ENCODE results near the gene USP47.

- TF ChIP-seq CEBPB (IDR thresholded peaks at IDR 0.05) (no peak), RAD21 (conservative IDR thresholded peaks at IDR 0.05 in 1 of 2, IDR thresholded peaks at IDR 0.05 in 1 of 2) (no peak), POLR2A (IDR thresholded peaks at IDR 0.05; ENCODE audit: low read length) (no peak), ESRRA (IDR thresholded peaks at IDR 0.05; ENCODE audit: borderline replicate concordance, low read length) (no peak), CTCF (IDR thresholded peaks at IDR 0.05) (no peak), EP300 (IDR thresholded peaks at IDR 0.05) (no peak), RFX5 (IDR thresholded peaks at IDR 0.05) (no peak), JUN (IDR thresholded peaks at IDR 0.05) (no peak), MAZ (IDR thresholded peaks at IDR 0.05; ENCODE audit: borderline replicate concordance, low read depth, low read length) (no peak)
- TF ChIP-seq, protein P1, sequence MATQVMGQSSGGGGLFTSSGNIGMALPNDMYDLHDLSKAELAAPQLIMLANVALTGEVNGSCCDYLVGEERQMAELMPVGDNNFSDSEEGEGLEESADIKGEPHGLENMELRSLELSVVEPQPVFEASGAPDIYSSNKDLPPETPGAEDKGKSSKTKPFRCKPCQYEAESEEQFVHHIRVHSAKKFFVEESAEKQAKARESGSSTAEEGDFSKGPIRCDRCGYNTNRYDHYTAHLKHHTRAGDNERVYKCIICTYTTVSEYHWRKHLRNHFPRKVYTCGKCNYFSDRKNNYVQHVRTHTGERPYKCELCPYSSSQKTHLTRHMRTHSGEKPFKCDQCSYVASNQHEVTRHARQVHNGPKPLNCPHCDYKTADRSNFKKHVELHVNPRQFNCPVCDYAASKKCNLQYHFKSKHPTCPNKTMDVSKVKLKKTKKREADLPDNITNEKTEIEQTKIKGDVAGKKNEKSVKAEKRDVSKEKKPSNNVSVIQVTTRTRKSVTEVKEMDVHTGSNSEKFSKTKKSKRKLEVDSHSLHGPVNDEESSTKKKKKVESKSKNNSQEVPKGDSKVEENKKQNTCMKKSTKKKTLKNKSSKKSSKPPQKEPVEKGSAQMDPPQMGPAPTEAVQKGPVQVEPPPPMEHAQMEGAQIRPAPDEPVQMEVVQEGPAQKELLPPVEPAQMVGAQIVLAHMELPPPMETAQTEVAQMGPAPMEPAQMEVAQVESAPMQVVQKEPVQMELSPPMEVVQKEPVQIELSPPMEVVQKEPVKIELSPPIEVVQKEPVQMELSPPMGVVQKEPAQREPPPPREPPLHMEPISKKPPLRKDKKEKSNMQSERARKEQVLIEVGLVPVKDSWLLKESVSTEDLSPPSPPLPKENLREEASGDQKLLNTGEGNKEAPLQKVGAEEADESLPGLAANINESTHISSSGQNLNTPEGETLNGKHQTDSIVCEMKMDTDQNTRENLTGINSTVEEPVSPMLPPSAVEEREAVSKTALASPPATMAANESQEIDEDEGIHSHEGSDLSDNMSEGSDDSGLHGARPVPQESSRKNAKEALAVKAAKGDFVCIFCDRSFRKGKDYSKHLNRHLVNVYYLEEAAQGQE (IDR thresholded peaks at IDR 0.05): no peak
- TF ChIP-seq, protein P2, sequence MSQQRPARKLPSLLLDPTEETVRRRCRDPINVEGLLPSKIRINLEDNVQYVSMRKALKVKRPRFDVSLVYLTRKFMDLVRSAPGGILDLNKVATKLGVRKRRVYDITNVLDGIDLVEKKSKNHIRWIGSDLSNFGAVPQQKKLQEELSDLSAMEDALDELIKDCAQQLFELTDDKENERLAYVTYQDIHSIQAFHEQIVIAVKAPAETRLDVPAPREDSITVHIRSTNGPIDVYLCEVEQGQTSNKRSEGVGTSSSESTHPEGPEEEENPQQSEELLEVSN (IDR thresholded peaks at IDR 0.05; ENCODE audit: borderline replicate concordance, low read depth): no peak
- TF ChIP-seq, protein P3, sequence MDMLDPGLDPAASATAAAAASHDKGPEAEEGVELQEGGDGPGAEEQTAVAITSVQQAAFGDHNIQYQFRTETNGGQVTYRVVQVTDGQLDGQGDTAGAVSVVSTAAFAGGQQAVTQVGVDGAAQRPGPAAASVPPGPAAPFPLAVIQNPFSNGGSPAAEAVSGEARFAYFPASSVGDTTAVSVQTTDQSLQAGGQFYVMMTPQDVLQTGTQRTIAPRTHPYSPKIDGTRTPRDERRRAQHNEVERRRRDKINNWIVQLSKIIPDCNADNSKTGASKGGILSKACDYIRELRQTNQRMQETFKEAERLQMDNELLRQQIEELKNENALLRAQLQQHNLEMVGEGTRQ (IDR thresholded peaks at IDR 0.05): no peak
These were observed 100.9 kb downstream of the USP47 start for GRCh38 chr11:11942668-11943067.
